SJSA1 (cell line): ENCODE data around the gene LIMK1. TPM values are rescaled to one million over a fixed set of nuclear protein-coding genes. Genes with fewer than 3 reads are reported as not detected.

ENCODE experiments used
- DNase-seq, 2 experiments: peaks; one replicate each; pipeline ENCODE4 v3.0.0-alpha.2; 2015 to 2020; ENCODE audit warnings: low spot score in 2 of 2, low read depth in 1 of 2
- H3K27ac ChIP-seq: fragments of 250-450 bp; sonication (Bioruptor Pico); 2 replicates; pipeline ENCODE4 v1.5.1; 2020; ENCODE audit warnings: mild to moderate bottlenecking, moderate library complexity
- H3K27me3 ChIP-seq: fragments of 250-450 bp; sonication (Bioruptor Pico); replicated peaks from 2 replicates; pipeline ENCODE4 v1.5.1; 2020; ENCODE audit warnings: mild to moderate bottlenecking, moderate library complexity
- H3K36me3 ChIP-seq: fragments of 250-450 bp; sonication (Bioruptor Pico); 2 replicates; pipeline ENCODE4 v1.5.1; 2020; ENCODE audit warnings: mild to moderate bottlenecking
- H3K4me1 ChIP-seq: fragments of 250-450 bp; sonication (Bioruptor Pico); replicated peaks from 2 replicates; pipeline ENCODE4 v1.6.1; 2021; ENCODE audit warnings: mild to moderate bottlenecking
- H3K4me3 ChIP-seq: fragments of 250-450 bp; sonication (Bioruptor Pico); 2 replicates; pipeline ENCODE4 v1.5.1; 2020; ENCODE audit warnings: mild to moderate bottlenecking
- H3K9me3 ChIP-seq: fragments of 250-450 bp; sonication (Bioruptor Pico); replicated peaks from 2 replicates; pipeline ENCODE4 v1.5.1; 2020; ENCODE audit warnings: mild to moderate bottlenecking
- total RNA-seq: library from RNA; depleted of rRNA; stranded (reverse); fragments of >200 nt; shearing (Covaris generic); gene quantifications from 2 replicates; pipeline ENCODE4 v1.2.3, GENCODE V29; 2014

The LIMK1 gene
- total RNA-seq, 1 experiment from 2014 or later, result 38.1 TPM

- no peaks in the 10 kb centered on the region for H3K27me3 ChIP-seq
- H3K4me3 ChIP-seq, result peak overlapping the region; percentile 50
- H3K36me3 ChIP-seq, result peaks cover 37% of the 10 kb centered on the region
- peak; percentile 59 to 73 for DNase-seq
- H3K9me3 ChIP-seq, result no peaks in the 10 kb centered on the region
- H3K27ac ChIP-seq, result peak overlapping the region; percentile 39
- peaks cover 24% of the 10 kb centered on the region for H3K4me1 ChIP-seq
Measured at GRCh38 chr7:74083928-74084721, 521 bp downstream of the LIMK1 start.

- DNase-seq, result no peak
- peak overlapping the region; percentile 50 for H3K4me3 ChIP-seq
Measured at GRCh38 chr7:74084722-74085578, 1.3 kb downstream of the LIMK1 start.

DNA sequence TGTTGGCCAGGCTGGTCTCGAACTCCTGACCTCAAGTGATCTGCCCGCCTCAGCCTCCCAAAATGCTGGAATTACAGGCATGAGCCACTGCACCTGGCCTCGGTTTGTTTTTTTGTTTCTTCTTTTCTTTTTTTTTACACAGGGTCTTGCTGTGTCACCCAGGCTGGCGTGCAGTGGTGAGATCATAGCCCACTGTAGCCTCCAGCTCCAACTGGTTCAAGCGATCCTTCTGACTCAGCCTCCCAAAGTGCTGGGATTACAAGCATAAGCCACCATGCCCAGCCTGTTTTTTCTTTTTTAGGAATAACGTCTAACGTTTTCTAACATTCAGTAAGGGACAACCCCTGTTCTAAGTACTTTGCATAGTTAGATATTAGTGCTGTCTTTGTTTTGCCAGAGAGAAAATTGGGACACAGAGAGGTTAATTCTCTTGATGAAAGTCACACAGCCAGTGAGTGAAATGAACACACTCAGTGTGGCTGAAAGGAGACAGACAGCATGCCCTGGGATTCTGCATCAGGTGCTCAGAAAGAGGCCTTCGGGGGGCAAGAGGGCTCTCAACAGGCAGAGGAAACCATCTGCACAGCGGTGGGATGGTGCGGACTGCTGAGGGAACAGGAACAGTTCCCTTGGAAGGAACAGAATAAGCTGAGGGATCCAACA, 4.3 kb downstream of the LIMK1 start:
- no peak for DNase-seq
- Histone ChIP-seq H3K4me1 (peaks cover 26% of the 10 kb centered on the region), H3K27me3 (no peaks in the 10 kb centered on the region), H3K27ac (no peak overlapping the region), H3K9me3 (no peaks in the 10 kb centered on the region), H3K4me3 (no peak overlapping the region), H3K36me3 (peaks cover 46% of the 10 kb centered on the region)

More at GRCh38 chr7:74084722-74085578, 1.3 kb downstream of the LIMK1 start:
- H3K27me3 ChIP-seq, result no peaks in the 10 kb centered on the region
- peaks cover 38% of the 10 kb centered on the region for H3K36me3 ChIP-seq
- peaks cover 18% of the 10 kb centered on the region for H3K4me1 ChIP-seq
- no peak overlapping the region; the same call in 1 of the 2 replicates for H3K27ac ChIP-seq
- no peaks in the 10 kb centered on the region for H3K9me3 ChIP-seq

- H3K27ac ChIP-seq, result peak overlapping the region; percentile 84
- no peak for DNase-seq
- no peaks in the 10 kb centered on the region for H3K27me3 ChIP-seq
- H3K36me3 ChIP-seq, result peaks cover 45% of the 10 kb centered on the region
- peaks cover 11% of the 10 kb centered on the region for H3K9me3 ChIP-seq
- peaks cover 40% of the 10 kb centered on the region for H3K4me1 ChIP-seq
- H3K4me3 ChIP-seq, result no peak overlapping the region
Measured at GRCh38 chr7:74092321-74092963, 8.8 kb downstream of the LIMK1 start.

DNA sequence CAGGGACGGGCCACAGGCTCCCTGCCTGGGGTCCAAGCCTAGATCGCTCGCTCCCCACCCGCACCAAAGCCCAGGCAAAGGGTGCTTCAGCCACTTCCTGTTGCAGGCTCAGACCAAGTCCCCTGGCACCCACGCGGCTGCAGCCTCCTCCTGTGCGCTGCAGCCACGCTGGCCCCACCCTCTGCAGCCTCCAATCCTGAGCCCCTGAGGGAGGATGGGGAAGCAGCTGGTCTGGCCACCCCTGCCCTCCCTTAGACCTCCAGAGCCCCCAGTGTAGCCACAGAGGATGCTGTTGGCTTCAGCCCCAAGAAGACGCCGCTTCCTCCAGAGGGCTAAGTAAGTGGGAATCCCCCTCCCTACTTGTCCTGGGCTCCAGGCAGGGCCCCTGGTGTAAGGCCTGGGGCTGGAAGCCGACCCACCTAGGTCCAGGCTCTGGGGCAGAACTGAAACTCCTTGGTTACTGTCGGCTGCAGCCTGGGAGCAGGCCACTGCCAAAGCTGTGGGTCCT, 9.4 kb downstream of the LIMK1 start:
- DNase-seq, result no peak
- H3K36me3 ChIP-seq, result peaks cover 43% of the 10 kb centered on the region
- peak overlapping the region; percentile 84 for H3K27ac ChIP-seq
- no peak overlapping the region for H3K4me3 ChIP-seq
- H3K4me1 ChIP-seq, result peaks cover 46% of the 10 kb centered on the region
- peaks cover 16% of the 10 kb centered on the region for H3K9me3 ChIP-seq
- H3K27me3 ChIP-seq, result no peaks in the 10 kb centered on the region

- Histone ChIP-seq H3K9me3 (peaks cover 16% of the 10 kb centered on the region), H3K4me1 (peaks cover 53% of the 10 kb centered on the region), H3K27ac (peak overlapping the region; percentile 84), H3K27me3 (no peaks in the 10 kb centered on the region), H3K36me3 (peaks cover 45% of the 10 kb centered on the region), H3K4me3 (peak overlapping the region; percentile 28)
- peak; percentile 6 to 59 for DNase-seq
Measured at GRCh38 chr7:74093671-74094223, 10.1 kb downstream of the LIMK1 start.

DNA sequence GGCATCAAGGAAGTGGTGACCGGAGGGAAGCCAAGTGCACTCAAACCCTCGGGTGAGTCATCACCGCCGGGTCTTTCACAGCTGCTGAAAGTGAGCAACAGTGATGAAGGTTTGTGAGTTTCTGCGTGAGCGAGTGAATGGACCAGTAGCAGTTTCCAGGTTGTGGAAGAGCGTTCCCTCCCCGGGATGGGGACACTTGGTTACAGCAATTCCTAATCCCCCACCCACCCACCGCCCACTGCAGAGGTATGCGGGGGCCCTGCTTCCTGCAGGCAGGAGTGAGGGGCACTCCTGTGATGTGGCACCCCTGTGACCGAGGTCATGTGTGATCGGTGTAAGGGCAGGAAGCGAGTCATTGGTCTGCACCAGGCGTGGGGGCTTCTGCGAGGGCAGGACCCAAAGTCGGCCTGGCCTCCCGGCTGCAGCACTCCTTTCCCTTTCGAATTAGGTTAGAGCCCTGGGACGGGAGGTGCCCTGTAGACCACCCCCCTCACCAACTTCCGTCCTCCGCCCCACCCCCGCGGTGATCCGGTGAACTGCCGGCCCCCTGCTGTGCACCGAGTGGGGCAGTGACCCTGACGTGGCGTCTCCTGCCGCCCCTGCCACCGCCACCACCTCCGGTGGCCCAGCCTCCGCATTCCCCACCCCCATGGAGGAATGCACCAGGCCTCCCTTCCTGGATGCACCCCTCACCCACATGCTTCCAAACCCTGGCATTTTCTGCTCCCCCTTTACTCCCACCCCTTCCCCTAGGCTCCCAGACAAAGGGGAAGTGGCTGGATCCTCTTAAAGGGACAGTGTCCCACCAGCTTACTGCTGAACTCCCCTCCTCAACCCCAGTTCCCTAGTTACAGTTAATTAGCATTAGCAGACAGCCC, 10.9 kb downstream of the LIMK1 start:
- peaks cover 49% of the 10 kb centered on the region for H3K36me3 ChIP-seq
- no peaks in the 10 kb centered on the region for H3K27me3 ChIP-seq
- peak overlapping the region; percentile 28 for H3K4me3 ChIP-seq
- H3K27ac ChIP-seq, result peak overlapping the region; percentile 84
- peaks cover 56% of the 10 kb centered on the region for H3K4me1 ChIP-seq
- DNase-seq, result peak; percentile 86 to 96
- H3K9me3 ChIP-seq, result peaks cover 16% of the 10 kb centered on the region

GRCh38 chr7:74095135-74095534, 11.5 kb downstream of the LIMK1 start:
- no peaks in the 10 kb centered on the region for H3K27me3 ChIP-seq
- H3K4me1 ChIP-seq, result peaks cover 56% of the 10 kb centered on the region
- H3K27ac ChIP-seq, result peak overlapping the region; percentile 84
- no peak for DNase-seq
- peaks cover 16% of the 10 kb centered on the region for H3K9me3 ChIP-seq
- H3K4me3 ChIP-seq, result peak overlapping the region; percentile 28
- peaks cover 53% of the 10 kb centered on the region for H3K36me3 ChIP-seq

DNA sequence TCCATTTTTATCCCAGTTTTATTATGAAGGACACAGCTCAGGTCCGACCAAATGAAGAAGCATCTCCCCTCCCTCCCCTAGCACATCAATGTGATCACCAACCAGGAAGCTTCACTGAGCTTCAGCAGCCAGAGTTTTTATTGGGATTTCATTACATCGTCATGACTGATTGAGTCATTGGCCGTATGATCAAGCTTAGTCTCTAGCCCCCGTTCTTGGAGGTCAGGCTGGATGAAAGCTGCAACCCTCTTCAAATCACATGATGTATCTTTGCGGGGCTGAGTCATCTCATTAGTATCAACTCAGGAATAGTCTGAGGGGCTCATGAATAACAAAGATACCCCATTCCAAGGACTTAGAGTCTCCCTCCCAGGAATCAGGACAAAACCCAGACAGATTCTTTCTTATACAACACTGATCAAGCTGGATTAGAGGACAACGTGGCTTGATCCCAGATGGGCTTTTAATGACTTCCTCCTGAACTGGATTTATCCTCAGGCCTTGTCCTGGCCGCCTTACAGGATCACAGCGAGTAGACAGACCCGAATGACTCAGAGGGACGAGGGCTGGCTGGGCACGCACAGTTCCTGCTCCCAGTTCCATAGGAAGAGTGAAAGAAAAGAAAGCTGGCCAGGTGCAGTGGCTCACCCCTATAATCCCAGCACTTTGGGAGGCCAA, 14.5 kb downstream of the LIMK1 start:
- peaks cover 16% of the 10 kb centered on the region for H3K9me3 ChIP-seq
- H3K36me3 ChIP-seq, result peaks cover 51% of the 10 kb centered on the region
- peak overlapping the region; percentile 87 for H3K27ac ChIP-seq
- H3K27me3 ChIP-seq, result no peaks in the 10 kb centered on the region
- peaks cover 45% of the 10 kb centered on the region for H3K4me1 ChIP-seq
- no peak overlapping the region for H3K4me3 ChIP-seq
- peak; percentile 85 to 87 for DNase-seq

- Histone ChIP-seq H3K4me1 (peaks cover 36% of the 10 kb centered on the region), H3K4me3 (no peak overlapping the region), H3K27ac (no peak overlapping the region), H3K27me3 (no peaks in the 10 kb centered on the region), H3K36me3 (peaks cover 54% of the 10 kb centered on the region), H3K9me3 (peaks cover 16% of the 10 kb centered on the region)
- no peak for DNase-seq
Measured at GRCh38 chr7:74099031-74099430, 15.4 kb downstream of the LIMK1 start.

GRCh38 chr7:74101061-74101681, 17.6 kb downstream of the LIMK1 start:
- Histone ChIP-seq H3K27me3 (no peaks in the 10 kb centered on the region), H3K4me1 (peaks cover 20% of the 10 kb centered on the region), H3K36me3 (peaks cover 65% of the 10 kb centered on the region), H3K27ac (no peak overlapping the region), H3K9me3 (peaks cover 16% of the 10 kb centered on the region), H3K4me3 (no peak overlapping the region)
- DNase-seq, result no peak
